ENCODE measurements around the gene POLE2.
"Not testable (repeated sequence)": the region's sequence is repeated elsewhere in the genome, so short reads cannot be mapped to it uniquely, and the experiment has no call there.

POLE2 gene

GRCh38 chr14:49687942-49688700 is at the start of gene POLE2:
Gene POLE2, minus strand, starts transcription at chr14:49688214. Its CDS starts 11 bp downstream, at chr14:49688203.
- peak; percentile 69 for DNase-seq (ENCODE audit: low read depth)

GRCh38 chr14:49735669-49736068 is 47.7 kb upstream of the POLE2 start:
- DNase-seq (ENCODE audit: low read depth) = not testable (repeated sequence)

GRCh38 chr14:49733836-49734235 is 45.8 kb upstream of the POLE2 start:
- no peak for DNase-seq (ENCODE audit: low read depth)

- no peak for DNase-seq (ENCODE audit: low read depth)
Observed at GRCh38 chr14:49732896-49733295, 44.9 kb upstream of the POLE2 start.

GRCh38 chr14:49727171-49727570 is 39.2 kb upstream of the POLE2 start:
- no peak for DNase-seq (ENCODE audit: low read depth)

- not testable (repeated sequence) for DNase-seq (ENCODE audit: low read depth)
Observed at GRCh38 chr14:49721733-49722435, 33.9 kb upstream of the POLE2 start.

- DNase-seq (ENCODE audit: low read depth) = no peak
Observed at GRCh38 chr14:49720744-49721143, 32.7 kb upstream of the POLE2 start.

- DNase-seq (ENCODE audit: low read depth) = not testable (repeated sequence)
Observed at GRCh38 chr14:49710993-49711392, 23.0 kb upstream of the POLE2 start.

GRCh38 chr14:49704471-49704870 is 16.5 kb upstream of the POLE2 start:
- DNase-seq (ENCODE audit: low read depth) = not testable (repeated sequence)

GRCh38 chr14:49703965-49704364 is 16.0 kb upstream of the POLE2 start:
- no peak for DNase-seq (ENCODE audit: low read depth)

- DNase-seq (ENCODE audit: low read depth) = no peak
Observed at GRCh38 chr14:49702725-49703124, 14.7 kb upstream of the POLE2 start.

- not testable (repeated sequence) for DNase-seq (ENCODE audit: low read depth)
Observed at GRCh38 chr14:49693735-49694124, 5.7 kb upstream of the POLE2 start.

- DNase-seq (ENCODE audit: low read depth) = peak; percentile 64
Observed at GRCh38 chr14:49692811-49693734, 5.1 kb upstream of the POLE2 start, which contains the start of gene KLHDC1. Gene KLHDC1, plus strand, starts transcription at chr14:49693120. Its CDS starts 75 bp downstream, at chr14:49693195.

GRCh38 chr14:49692193-49692757 is 4.3 kb upstream of the POLE2 start:
- DNase-seq (ENCODE audit: low read depth) = no peak

- no peak for DNase-seq (ENCODE audit: low read depth)
Observed at GRCh38 chr14:49691031-49691430, 3.0 kb upstream of the POLE2 start.

- no peak for DNase-seq (ENCODE audit: low read depth)
Observed at GRCh38 chr14:49688701-49689030, 652 bp upstream of the POLE2 start.

- no peak for DNase-seq (ENCODE audit: low read depth)
Observed at GRCh38 chr14:49686425-49686824, 1.6 kb downstream of the POLE2 start.

GRCh38 chr14:49679271-49679670 is 8.7 kb downstream of the POLE2 start:
- DNase-seq (ENCODE audit: low read depth) = no peak

GRCh38 chr14:49677643-49678042 is 10.4 kb downstream of the POLE2 start:
- DNase-seq (ENCODE audit: low read depth) = no peak

GRCh38 chr14:49673586-49673985 is 14.4 kb downstream of the POLE2 start:
- DNase-seq (ENCODE audit: low read depth) = no peak

GRCh38 chr14:49670475-49670874 is 17.5 kb downstream of the POLE2 start:
- DNase-seq (ENCODE audit: low read depth) = no peak

All from stimulated activated CD8-positive, alpha-beta memory T cell treated with anti-CD3 and anti-CD28 coated beads, Interleukin-4, amount 100 ng/mL, for 24 hours (primary cell).